Measurements from ENCODE around the gene MMP17.
A peak's percentile ranks its signal among the peaks of the same experiment; 100 is the strongest.

MMP17 gene

GRCh38 chr12:131896080-131896810 is 68.1 kb downstream of the MMP17 start:
- peak; percentile 91 for DNase-seq

DNA sequence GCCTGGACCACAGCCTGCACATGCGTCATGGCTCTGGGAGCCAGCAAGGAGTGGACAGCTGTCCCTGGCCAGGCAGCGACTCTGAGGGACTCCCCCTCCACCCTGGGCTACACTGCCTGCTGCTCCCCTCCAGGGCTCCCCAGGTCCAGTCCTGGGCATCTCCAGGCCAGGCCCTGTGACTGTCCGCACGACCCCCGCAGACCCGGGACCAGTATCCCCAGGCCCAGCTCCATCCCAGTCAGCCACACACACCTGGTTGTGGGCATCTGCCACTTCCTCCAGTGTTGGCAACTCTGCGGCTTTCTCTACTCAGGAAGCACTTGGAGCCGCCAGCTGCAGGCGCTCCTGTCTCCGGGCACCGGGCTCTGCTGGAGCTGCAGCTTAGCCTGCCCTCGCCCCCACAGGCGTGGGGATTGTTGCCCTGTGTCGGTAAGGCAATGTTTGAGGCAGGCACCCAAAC is 68.6 kb downstream of the MMP17 start:
- peak; percentile 72 for DNase-seq

- DNase-seq: no peak
These were observed 69.1 kb downstream of the MMP17 start for GRCh38 chr12:131897276-131897675.

- no peak for DNase-seq
These were observed 69.7 kb downstream of the MMP17 start for GRCh38 chr12:131897875-131898274.

DNA sequence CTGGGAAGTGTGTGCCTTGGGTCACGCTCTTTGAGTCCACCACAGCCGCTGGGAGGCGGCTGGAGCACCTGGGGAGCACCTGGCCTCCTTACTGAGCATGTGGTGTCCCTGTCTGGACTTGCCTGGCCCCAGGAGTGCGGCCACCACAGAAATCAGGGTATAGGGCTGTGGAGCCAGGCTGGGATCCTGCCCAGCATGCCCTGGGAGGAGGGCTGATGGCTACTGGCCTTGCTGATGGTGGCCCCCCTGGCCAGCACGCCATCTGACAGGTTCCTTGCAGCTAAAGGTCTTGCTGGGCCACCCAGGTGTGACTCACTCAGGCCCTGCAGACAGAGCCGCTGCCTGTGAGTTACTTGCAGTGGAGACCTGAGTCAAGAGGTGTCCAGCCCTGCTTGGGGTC is 72.2 kb downstream of the MMP17 start:
- no peak for DNase-seq

Measured in NCI-H2029 (cell line).